ENCODE measurements around the gene PCDH9. TPM values are rescaled to one million over a fixed set of nuclear protein-coding genes. Genes with fewer than 3 reads are reported as not detected.

The PCDH9 gene
- total RNA-seq, 6 experiments from 2014 or later = 1.6 to 3.9 (median 3.1) TPM

DNA sequence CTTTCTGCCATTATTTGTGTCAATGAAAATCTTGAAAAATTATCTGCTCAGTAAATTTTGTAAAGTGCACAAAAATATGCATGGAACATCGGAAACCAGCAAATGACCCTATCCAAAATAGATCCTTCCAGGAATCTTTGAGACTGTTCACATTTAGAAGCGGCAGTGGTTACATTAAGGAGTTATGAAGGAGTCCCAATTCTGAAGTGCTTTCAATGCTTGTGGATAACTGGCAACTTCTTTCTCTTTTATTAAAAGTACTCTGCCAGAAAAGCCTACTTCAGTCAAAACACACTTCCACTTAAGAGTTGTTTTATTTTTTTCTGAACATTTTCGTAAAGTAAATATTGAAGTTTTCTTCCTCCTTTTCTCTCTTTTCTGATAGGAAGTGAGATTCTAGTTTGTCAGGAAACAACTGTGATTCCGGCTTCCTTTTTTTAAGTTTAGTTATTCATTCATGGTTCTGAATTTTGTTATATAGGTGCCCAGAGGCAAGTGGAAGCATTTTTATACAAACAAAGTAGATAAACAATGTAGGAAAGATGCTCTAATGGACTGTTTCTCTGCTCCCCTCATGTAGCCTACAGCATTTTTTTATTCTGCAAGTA, 83.5 kb downstream of the PCDH9 start:
- ATAC-seq (no peak), DNase-seq (no peak)
- TF ChIP-seq, protein P1, sequence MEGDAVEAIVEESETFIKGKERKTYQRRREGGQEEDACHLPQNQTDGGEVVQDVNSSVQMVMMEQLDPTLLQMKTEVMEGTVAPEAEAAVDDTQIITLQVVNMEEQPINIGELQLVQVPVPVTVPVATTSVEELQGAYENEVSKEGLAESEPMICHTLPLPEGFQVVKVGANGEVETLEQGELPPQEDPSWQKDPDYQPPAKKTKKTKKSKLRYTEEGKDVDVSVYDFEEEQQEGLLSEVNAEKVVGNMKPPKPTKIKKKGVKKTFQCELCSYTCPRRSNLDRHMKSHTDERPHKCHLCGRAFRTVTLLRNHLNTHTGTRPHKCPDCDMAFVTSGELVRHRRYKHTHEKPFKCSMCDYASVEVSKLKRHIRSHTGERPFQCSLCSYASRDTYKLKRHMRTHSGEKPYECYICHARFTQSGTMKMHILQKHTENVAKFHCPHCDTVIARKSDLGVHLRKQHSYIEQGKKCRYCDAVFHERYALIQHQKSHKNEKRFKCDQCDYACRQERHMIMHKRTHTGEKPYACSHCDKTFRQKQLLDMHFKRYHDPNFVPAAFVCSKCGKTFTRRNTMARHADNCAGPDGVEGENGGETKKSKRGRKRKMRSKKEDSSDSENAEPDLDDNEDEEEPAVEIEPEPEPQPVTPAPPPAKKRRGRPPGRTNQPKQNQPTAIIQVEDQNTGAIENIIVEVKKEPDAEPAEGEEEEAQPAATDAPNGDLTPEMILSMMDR (IDR thresholded peaks at IDR 0.05) = no peak
- no peak for TF ChIP-seq POLR2A (IDR thresholded peaks at IDR 0.05)
- intact Hi-C loops (cut with DNase I) = no loop called here
- 44% methylated on average over 4 of the region's 4 CpGs for WGBS (ENCODE audit: insufficient coverage, low coverage, low lambda C conversion rate, missing lambda C conversion rate)
- no peak overlapping the region for H3K27ac ChIP-seq
- no peak overlapping the region for H3K4me3 ChIP-seq
- no peaks in the 10 kb centered on the region for H3K4me1 ChIP-seq
- H3K36me3 ChIP-seq = no peaks in the 10 kb centered on the region
- no peaks in the 10 kb centered on the region for H3K9me3 ChIP-seq
- H3K27me3 ChIP-seq = no peaks in the 10 kb centered on the region

DNA sequence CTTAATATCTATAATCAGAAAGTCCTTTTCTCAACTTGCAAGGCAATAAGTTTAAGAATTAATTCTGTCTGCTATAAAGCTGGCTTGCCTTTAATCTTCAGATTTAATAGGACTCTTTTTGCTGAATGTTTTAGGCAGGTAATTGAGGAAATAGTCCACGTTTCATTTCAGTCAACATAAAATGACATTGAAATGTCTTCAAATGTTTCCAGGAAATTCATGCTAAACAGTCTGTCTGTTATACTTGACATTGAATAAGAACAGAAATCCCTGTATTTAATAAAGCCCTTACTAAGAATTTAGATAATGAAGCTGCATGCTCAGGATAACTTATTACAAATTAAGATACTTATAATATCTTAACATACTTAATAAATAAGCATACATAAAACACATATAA, 84.2 kb downstream of the PCDH9 start:
- H3K9me3 ChIP-seq = no peaks in the 10 kb centered on the region
- no peaks in the 10 kb centered on the region for H3K27me3 ChIP-seq
- no peak for TF ChIP-seq POLR2A (IDR thresholded peaks at IDR 0.05)
- TF ChIP-seq, protein P1 (IDR thresholded peaks at IDR 0.05) = no peak
- H3K4me3 ChIP-seq = no peak overlapping the region
- ATAC-seq (no peak), DNase-seq (no peak)
- H3K36me3 ChIP-seq = no peaks in the 10 kb centered on the region
- intact Hi-C loops (cut with DNase I) = no loop called here
- H3K27ac ChIP-seq = no peak overlapping the region
- no peaks in the 10 kb centered on the region for H3K4me1 ChIP-seq
- 19% methylated on average over 1 of the region's 1 CpG for WGBS (ENCODE audit: insufficient coverage, low coverage, low lambda C conversion rate, missing lambda C conversion rate)

DNA sequence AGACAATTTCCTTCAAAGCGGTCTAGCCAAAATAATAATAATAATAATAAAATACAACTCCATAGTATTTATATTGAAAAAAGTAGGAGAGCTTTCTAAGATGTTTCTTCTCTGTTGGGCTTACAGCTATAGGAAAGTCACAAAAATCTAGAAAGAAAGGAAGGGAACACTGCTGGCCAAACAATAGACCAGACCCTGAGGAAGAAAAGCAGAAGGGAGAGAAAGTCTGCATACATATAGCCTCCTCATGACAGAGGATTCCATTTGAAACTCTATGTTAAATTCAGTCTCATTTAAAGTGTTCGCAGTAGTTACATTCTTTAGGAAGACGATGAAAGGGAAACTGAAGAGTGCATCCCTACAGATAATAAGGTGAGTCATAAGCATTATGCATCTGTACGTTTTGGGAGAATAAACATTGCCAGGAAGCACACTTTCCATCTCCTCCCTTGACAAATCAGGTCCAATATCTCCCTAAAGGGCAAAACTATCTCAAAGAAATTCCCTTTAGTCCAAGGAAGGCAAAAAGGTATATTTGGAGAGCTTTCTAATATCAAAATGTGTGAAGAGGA, 86.5 kb downstream of the PCDH9 start:
- WGBS (ENCODE audit: insufficient coverage, low coverage, low lambda C conversion rate, missing lambda C conversion rate) = 91% methylated on average over 4 of the region's 4 CpGs
- ATAC-seq (no peak), DNase-seq (no peak)
- H3K9me3 ChIP-seq = no peaks in the 10 kb centered on the region
- H3K27ac ChIP-seq = no peak overlapping the region
- no peak overlapping the region for H3K4me3 ChIP-seq
- H3K27me3 ChIP-seq = no peaks in the 10 kb centered on the region
- H3K36me3 ChIP-seq = no peaks in the 10 kb centered on the region
- intact Hi-C loops (cut with DNase I) = no loop called here
- H3K4me1 ChIP-seq = no peaks in the 10 kb centered on the region
- TF ChIP-seq, protein P1 (IDR thresholded peaks at IDR 0.05) = no peak
- no peak for TF ChIP-seq POLR2A (IDR thresholded peaks at IDR 0.05)

DNA sequence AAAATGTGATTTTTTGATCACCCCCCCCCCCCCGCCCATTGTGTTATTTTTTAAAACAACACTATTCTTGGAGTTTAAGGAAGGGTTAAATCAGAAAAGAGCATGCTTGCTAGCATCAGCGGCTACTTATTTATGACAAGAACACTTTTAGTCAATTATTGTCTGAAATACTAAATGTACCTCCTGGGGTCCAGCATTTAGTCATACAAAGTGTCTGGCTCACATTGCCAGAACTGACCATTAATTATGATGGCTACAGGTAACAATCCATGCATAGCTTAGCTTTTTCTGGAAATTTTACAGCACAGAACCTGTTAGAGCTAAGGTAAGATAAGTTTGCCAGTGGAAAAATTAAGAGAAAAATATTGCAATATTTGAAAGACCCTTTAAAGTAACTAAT, 90.1 kb downstream of the PCDH9 start:
- no peaks in the 10 kb centered on the region for H3K4me1 ChIP-seq
- ATAC-seq = no peak
- no peak for DNase-seq
- WGBS (ENCODE audit: insufficient coverage, low coverage, low lambda C conversion rate, missing lambda C conversion rate) = 47% methylated on average over 2 of the region's 2 CpGs
- no peaks in the 10 kb centered on the region for H3K9me3 ChIP-seq
- no peak overlapping the region for H3K27ac ChIP-seq
- no peak for TF ChIP-seq POLR2A (IDR thresholded peaks at IDR 0.05)
- TF ChIP-seq, protein P1 (IDR thresholded peaks at IDR 0.05) = no peak
- H3K4me3 ChIP-seq = no peak overlapping the region
- H3K36me3 ChIP-seq = no peaks in the 10 kb centered on the region
- H3K27me3 ChIP-seq = no peaks in the 10 kb centered on the region
- intact Hi-C loops (cut with DNase I) = no loop called here

Data from right lobe of liver (tissue), 6 donors.